ENCODE measurements around the gene REL.
"Not testable (repeated sequence)": the region's sequence is repeated elsewhere in the genome, so short reads cannot be mapped to it uniquely, and the experiment has no call there.

The REL gene

DNA sequence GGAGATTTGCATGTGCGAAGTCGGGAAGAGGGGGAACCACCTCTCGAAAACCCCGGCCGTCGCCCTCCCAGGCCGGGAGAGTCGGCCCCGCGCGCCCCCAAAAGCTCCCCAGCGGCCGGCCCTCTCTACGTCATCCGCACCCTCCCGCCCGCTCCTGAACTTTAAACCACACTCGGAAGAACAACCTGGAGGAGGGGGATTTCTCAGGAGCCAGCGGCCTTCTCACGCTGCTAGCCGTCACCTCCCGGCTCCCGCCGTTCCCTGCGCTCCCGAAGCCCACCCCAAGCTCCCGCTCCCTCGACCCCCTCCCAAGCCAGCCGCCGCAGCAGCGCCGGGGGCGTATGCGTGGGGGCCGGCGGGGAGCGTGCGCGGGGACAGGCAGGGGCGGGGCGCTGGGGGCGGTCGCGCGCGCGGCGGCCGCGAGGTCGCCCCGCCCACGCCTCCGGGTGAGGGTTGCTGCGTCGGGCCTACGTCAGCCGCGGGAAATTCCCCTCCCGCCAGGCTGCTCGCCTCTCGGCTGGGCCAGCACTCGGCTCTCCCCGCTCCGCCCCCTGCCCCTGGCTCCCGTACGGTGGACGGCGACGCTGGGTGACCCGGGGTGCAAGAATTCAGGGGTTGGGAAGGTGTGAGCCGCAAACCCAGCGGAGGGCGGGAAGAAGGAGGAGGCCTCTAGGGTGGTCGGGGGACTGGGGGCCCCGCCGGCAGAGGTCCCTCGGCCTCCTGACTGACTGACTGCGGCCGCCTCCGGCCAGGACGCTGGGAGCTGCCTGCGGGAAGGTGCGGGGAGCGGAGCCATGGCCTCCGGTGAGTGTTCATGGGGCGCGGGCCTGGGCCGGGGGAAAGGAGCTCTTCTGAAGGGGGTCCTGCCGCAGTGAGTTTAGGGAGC, at the start of gene REL:
REL (plus strand) TSS at position 528 of the 886 bp plus-strand sequence; CDS start at position 795, 267 bp downstream.
- DNase-seq (ENCODE audit: low spot score) = peak; percentile 97

DNA sequence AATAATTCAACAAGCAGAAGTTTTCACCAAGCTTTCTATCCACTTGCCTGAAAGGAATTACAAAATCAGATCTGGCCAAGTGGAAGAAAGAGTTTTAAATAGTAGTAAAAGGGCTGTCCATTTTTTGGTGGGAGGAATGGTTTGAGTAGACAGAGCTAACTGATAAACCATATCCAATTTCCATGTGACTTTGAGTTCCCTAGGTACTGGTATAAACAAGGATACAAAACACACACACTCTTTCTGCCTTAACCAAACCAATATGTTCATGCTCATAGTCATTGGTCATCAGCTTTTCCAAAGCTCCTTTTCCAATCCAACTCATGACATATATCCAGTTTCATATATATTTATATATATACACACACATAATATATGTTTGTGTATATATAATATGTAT, 49.5 kb upstream of the REL start:
- DNase-seq (ENCODE audit: low spot score) = no peak

- DNase-seq (ENCODE audit: low spot score) = no peak
These were observed 48.8 kb upstream of the REL start for GRCh38 chr2:60832621-60833020.

DNA sequence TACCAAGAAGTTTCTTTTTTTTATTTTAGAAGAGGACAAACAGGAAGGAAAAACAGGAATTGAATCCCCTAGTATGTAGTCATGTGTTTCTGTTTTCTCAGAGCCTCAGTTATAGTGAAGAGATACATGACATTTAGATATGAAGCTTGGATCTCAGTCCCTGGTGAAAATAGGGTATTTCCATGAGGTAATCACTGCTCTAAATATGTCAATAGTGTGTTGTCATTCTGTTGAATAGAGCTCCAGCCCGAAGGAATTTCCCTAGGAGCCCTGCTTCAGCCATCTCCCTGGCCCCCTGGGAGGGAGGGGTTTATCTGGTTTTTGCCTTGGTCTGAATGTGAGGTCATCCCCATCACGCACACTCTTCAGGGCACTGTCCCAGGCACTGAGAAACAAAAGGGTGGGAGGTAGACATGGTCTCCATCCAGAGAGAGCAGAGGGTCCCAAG, 47.1 kb upstream of the REL start:
- DNase-seq (ENCODE audit: low spot score) = no peak

DNA sequence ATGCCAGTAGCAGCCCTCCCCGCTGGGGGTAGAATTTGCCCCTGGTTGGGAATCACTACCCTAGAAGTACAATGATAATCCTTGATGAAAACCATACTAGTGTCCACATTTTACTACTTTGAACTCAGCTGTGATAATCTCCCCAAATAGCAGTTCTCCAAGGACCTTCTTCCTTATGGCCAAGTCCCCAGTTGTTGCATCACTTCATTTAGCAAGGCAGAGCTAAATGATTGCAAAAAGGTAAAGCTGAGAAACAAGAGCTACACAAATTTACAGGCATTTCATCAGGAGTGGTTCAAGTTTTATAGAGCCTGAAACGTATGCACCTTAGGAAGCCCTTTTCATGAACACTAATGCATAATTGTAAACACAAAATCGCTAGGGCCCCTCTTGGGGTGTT, 44.9 kb upstream of the REL start:
- no peak for DNase-seq (ENCODE audit: low spot score)

- no peak for DNase-seq (ENCODE audit: low spot score)
These were observed 44.3 kb upstream of the REL start for GRCh38 chr2:60837123-60837522.

GRCh38 chr2:60838481-60838880, 42.9 kb upstream of the REL start:
- no peak for DNase-seq (ENCODE audit: low spot score)

DNA sequence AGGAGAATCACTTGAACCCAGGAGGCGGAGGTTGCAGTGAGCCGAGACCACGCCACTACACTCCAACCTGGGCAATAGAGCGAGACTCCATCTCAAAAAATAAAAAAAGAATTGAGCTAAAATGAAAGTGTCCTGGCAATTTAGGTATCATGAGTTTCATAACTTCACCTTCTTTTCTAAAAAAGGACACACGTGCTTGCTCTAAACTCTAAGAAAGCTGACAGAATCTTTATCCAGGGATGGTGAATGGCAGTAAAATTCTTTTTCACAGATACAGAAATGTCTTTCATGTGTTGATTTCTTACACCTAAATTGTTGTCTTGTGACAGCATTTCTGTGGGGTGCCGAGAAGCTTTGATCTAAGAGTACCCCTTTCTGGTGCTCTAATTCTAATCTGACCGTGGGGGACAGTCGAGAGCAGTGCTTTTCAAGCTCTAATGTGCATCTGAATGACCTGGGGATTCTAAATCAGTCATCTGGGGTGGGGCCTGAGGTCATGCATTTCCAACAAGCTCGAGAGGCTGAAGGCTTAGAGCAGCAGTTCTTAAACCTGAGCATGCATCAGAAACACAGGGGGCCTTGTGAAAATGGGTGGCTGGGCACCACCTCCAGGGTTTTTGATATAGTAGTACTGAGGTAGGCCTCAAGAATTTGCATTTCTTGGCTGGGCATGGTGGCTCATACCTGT, 42.1 kb upstream of the REL start:
- DNase-seq (ENCODE audit: low spot score) = no peak

- DNase-seq (ENCODE audit: low spot score) = no peak
These were observed 40.5 kb upstream of the REL start for GRCh38 chr2:60840880-60841279.

GRCh38 chr2:60843006-60843405, 38.4 kb upstream of the REL start:
- no peak for DNase-seq (ENCODE audit: low spot score)

- no peak for DNase-seq (ENCODE audit: low spot score)
These were observed 37.3 kb upstream of the REL start for GRCh38 chr2:60844105-60844504.

DNA sequence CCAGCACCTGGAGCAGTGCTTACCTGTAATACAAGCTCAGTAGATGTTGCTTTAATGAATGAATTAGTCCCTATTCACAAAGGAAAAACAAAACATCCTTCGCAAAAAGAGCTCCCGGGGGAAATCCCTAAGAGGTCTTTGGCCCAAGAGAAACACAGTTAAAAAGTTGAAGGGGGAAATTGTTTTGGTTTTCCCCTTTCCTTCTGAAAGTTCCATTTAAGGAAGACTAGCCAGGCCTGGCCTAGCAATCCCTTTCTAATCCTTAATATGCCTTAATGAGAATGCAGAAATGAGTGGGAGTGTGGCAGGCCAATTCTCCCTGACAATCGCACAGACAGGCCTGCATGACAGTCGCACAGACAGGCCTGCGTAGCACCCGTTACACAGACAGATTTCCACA, 33.5 kb upstream of the REL start:
- DNase-seq (ENCODE audit: low spot score) = no peak

GRCh38 chr2:60849187-60849586, 32.2 kb upstream of the REL start:
- DNase-seq (ENCODE audit: low spot score) = no peak

- DNase-seq (ENCODE audit: low spot score) = no peak
These were observed 29.0 kb upstream of the REL start for GRCh38 chr2:60852282-60852860.

DNA sequence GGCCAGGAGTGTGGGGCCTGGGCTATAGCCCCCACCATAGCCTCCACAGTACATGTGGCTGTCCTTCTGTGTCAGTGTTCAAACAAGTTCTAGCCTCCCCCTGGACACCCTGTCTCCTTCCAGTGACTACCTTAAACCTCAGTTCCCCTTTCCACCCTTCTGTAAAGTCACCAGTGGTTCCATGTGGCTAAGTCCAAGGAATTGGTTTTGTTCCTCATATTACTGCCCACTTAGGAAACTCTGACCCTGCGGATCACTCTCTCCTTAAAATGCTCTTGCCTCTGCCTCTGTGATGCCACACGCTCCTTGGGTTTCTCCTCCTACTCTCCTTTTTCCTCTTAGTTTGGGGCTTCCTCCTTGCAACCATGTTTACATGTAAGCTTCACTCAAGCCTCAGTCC, 27.8 kb upstream of the REL start:
- no peak for DNase-seq (ENCODE audit: low spot score)

- no peak for DNase-seq (ENCODE audit: low spot score)
These were observed 25.2 kb upstream of the REL start for GRCh38 chr2:60855989-60856669.

- DNase-seq (ENCODE audit: low spot score) = no peak
These were observed 24.3 kb upstream of the REL start for GRCh38 chr2:60857056-60857455.

GRCh38 chr2:60858897-60859311, 22.5 kb upstream of the REL start:
- DNase-seq (ENCODE audit: low spot score) = no peak

DNA sequence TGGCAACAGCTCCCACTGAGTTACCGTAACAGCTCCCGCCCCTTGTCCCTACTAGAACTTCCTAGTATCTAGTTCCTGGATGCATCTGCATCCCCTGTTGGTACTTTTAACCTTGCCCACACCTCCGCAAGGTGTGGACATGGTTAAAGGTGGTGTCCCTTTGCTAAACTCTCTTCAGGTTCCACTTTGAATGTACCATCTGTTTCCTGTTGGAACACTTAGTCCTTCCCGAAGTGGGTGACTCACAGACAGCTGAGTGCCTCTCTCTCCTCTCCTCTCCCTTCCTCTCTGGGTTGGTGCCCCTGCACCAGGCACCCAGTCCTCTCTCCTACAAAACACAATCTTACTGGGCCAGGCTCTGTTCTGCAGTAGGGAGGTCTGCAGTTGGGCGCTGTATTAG, 19.6 kb upstream of the REL start:
- DNase-seq (ENCODE audit: low spot score) = no peak

DNA sequence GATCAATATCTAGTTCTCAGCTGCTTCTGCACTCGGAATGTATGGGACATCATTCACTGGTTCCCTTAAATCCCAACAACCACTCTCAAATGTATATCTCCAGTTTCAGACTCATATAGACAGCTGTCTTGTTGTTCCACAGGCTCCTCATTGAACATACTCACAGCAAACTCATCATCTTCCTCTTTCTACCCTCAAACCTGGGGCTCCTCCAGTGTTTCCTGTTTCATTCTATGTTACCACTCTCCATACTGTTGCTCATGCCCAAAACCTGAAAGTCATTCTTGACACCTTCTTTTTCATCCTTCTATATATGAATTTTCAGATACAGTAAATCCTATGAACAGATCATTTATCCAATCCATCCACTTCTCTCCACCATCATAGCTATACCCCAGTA, 18.7 kb upstream of the REL start:
- no peak for DNase-seq (ENCODE audit: low spot score)

GRCh38 chr2:60865361-60865760, 16.0 kb upstream of the REL start:
- DNase-seq (ENCODE audit: low spot score) = not testable (repeated sequence)

DNA sequence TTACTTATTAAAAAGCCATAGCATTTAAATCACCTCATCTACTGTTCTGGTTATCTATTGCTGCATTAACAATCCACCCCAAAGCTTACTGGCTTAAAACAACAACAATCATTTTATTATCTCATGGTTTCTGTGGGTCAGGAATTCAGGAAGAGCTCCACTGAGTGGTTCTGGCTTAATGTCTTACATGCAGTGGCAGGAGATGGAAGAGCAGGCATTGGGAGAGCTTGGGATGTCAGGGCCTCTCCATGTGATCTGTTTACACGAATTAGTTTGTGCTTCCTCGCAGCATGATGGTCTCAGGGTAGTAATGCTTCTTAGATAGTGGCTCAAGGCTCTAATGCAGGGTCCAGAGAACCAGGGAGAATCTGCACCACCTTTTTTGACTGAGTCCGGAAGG, 14.4 kb upstream of the REL start:
- DNase-seq (ENCODE audit: low spot score) = no peak
